Esophagus squamous epithelium (tissue), 4 donors: ENCODE measurements around the gene ZSCAN30.

ENCODE experiments used
- CTCF ChIP-seq, 6 experiments: fragments of 450-650 bp in 4 of 6; fragments of 200-600 bp in 2 of 6; sonication (generic) in 2 of 6; IDR thresholded peaks; one replicate each; pipeline ENCODE4 v1.5.1; 2016 to 2019; ENCODE audit warnings: antibody characterized with exemption in 6 of 6, mild to moderate bottlenecking in 4 of 6, moderate library complexity in 4 of 6
- POLR2A ChIP-seq, 4 donors: fragments of 450-650 bp; IDR thresholded peaks; one replicate each; pipeline ENCODE4 v1.6.1; 2017; ENCODE audit warnings: antibody characterized with exemption in 4 of 4, mild to moderate bottlenecking in 4 of 4, moderate library complexity in 3 of 4

GRCh38 chr18:35267809-35268208, 22.2 kb downstream of the ZSCAN30 start:
- TF ChIP-seq CTCF (IDR thresholded peaks at IDR 0.05) (no peak), POLR2A (IDR thresholded peaks at IDR 0.05) (no peak)
